Measurements from ENCODE around the gene SLC40A1. TPM values are rescaled to one million over a fixed set of nuclear protein-coding genes. Genes with fewer than 3 reads are reported as not detected.

The SLC40A1 gene
- total RNA-seq, 4 donors from 2014 or later = 87.1 to 252 (median 176) TPM

- no peaks in the 10 kb centered on the region for H3K4me1 ChIP-seq
- TF ChIP-seq, protein P1, sequence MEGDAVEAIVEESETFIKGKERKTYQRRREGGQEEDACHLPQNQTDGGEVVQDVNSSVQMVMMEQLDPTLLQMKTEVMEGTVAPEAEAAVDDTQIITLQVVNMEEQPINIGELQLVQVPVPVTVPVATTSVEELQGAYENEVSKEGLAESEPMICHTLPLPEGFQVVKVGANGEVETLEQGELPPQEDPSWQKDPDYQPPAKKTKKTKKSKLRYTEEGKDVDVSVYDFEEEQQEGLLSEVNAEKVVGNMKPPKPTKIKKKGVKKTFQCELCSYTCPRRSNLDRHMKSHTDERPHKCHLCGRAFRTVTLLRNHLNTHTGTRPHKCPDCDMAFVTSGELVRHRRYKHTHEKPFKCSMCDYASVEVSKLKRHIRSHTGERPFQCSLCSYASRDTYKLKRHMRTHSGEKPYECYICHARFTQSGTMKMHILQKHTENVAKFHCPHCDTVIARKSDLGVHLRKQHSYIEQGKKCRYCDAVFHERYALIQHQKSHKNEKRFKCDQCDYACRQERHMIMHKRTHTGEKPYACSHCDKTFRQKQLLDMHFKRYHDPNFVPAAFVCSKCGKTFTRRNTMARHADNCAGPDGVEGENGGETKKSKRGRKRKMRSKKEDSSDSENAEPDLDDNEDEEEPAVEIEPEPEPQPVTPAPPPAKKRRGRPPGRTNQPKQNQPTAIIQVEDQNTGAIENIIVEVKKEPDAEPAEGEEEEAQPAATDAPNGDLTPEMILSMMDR (IDR thresholded peaks at IDR 0.05) = no peak
- TF ChIP-seq POLR2A (IDR thresholded peaks at IDR 0.05) = no peak
- no peak for DNase-seq
- no peaks in the 10 kb centered on the region for H3K27me3 ChIP-seq
- H3K4me3 ChIP-seq = no peak overlapping the region
- H3K9me3 ChIP-seq = no peaks in the 10 kb centered on the region
- no peaks in the 10 kb centered on the region for H3K36me3 ChIP-seq
- intact Hi-C loops (cut with DNase I; ENCODE audit: low total_unique reads) = no loop called here
- peak overlapping the region in 1 of 2 donors; percentile 98 for H3K27ac ChIP-seq
Measured at GRCh38 chr2:189583227-189584198, 2.9 kb upstream of the SLC40A1 start.

GRCh38 chr2:189582809-189583192 lies 2.2 kb upstream of the SLC40A1 start:
- Histone ChIP-seq H3K27me3 (no peaks in the 10 kb centered on the region), H3K9me3 (no peaks in the 10 kb centered on the region), H3K4me1 (no peaks in the 10 kb centered on the region), H3K4me3 (no peak overlapping the region), H3K36me3 (no peaks in the 10 kb centered on the region), H3K27ac (peak overlapping the region; percentile 94 to 98)
- DNase-seq = no peak
- TF ChIP-seq, protein P1 (IDR thresholded peaks at IDR 0.05) = no peak
- TF ChIP-seq POLR2A (IDR thresholded peaks at IDR 0.05) = no peak
- intact Hi-C loops (cut with DNase I; ENCODE audit: low total_unique reads) = no loop called here

GRCh38 chr2:189582140-189582808 lies 1.7 kb upstream of the SLC40A1 start:
- Histone ChIP-seq H3K27ac (peak overlapping the region; percentile 94 to 98), H3K4me3 (peak overlapping the region in 1 of 2 donors; percentile 56), H3K36me3 (no peaks in the 10 kb centered on the region), H3K4me1 (no peaks in the 10 kb centered on the region), H3K9me3 (no peaks in the 10 kb centered on the region), H3K27me3 (no peaks in the 10 kb centered on the region)
- DNase-seq = no peak
- TF ChIP-seq, protein P1 (IDR thresholded peaks at IDR 0.05) = no peak
- TF ChIP-seq POLR2A (IDR thresholded peaks at IDR 0.05) = no peak
- intact Hi-C loops (cut with DNase I; ENCODE audit: low total_unique reads) = no loop called here

DNA sequence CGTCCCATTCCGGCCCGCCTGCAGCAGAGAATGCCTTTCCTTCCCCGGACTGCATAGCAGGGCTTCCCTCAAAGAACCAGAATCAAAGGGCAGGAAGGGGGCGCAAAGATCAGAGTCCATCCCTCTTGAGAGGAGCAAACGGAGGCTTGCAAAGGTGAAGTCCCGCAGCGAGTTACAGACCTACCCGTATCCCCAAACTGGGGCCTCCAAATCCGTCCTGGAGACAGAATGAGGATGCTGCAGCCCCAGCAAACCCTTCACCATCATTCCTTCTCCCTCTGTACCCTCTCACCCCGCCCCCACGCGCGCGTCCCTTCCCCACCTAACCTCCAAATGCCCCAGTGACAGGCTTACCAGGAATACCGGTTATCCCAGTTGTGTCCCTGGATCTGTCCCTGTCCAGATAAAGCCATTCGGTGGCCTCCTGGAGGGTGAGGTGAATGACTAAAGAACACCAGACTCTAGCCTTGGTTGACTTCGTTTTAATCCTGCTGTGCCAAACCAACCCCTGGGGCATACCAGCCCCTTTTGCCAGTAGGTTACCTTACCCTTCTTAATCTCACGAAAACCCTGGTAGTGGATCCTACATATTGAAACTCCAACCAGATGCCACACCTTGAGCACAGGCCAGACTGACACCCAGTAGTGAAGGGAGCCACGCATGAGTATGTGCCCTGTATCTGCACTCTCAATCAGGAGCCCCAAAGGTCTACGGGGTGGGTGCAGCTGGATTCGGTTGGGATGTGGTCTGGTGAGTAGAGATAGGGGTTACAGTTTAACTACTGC lies 961 bp upstream of the SLC40A1 start:
- Histone ChIP-seq H3K4me3 (peak overlapping the region; percentile 56 to 80), H3K36me3 (no peaks in the 10 kb centered on the region), H3K9me3 (no peaks in the 10 kb centered on the region), H3K4me1 (no peaks in the 10 kb centered on the region), H3K27ac (peak overlapping the region; percentile 94 to 98), H3K27me3 (no peaks in the 10 kb centered on the region)
- intact Hi-C loops (cut with DNase I; ENCODE audit: low total_unique reads) = no loop called here
- peak in 1 of 2 donors; percentile 40 for DNase-seq
- no peak for TF ChIP-seq POLR2A (IDR thresholded peaks at IDR 0.05)
- TF ChIP-seq, protein P1 (IDR thresholded peaks at IDR 0.05) = no peak

All from uterus (tissue), 4 donors.